HG03280 (cell line): ENCODE results near the gene CTAGE4.
"Not testable (repeated sequence)": the region's sequence is repeated elsewhere in the genome, so short reads cannot be mapped to it uniquely, and the experiment has no call there.

Experiments
- ATAC-seq: cut with Tn5 transposase; IDR thresholded peaks from one replicate; pipeline ENCODE4 v1.9.1; 2021; ENCODE audit warnings: mild to moderate bottlenecking, moderate library complexity; ENCODE audit not compliant: unreplicated experiment

The CTAGE4 gene

DNA sequence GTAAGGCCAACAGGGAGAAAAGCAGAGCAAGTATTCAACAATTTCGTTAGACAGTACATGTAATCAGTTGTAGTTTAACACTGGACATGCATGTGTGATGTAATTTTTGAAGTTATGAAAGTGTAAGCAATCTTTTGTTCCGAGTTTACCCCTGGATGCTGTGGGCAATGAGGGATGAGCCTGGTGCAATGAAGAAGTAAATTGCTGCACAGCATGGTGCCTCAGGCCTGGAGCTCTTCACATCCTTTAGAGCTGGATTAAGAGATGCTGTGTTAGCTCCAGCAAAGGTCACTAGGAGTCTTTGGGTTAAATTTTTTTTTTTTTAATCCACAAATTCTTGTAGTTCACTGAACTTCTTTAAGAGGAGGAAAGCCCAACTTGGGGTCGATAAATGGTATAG lies 19.8 kb downstream of the CTAGE4 start:
- not testable (repeated sequence) for ATAC-seq

DNA sequence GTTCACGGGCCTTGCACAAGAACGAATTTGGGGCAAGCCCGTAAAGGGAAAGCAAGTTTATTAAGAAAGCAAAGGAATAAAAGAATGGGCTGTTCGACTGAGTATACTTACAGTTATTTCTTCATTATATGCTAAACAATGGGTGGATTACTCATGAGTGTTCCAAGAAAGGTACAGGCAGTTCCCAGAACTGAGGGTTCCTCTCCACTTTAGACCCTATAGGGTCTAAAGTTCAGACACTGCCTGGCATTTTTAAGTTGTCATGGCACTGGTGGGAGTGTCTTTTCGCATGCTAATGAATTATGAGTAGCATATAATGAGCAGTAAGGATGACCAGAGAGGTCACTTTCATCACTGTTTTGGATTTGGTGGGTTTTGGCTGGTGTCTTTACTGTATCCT lies 22.0 kb downstream of the CTAGE4 start:
- not testable (repeated sequence) for ATAC-seq

DNA sequence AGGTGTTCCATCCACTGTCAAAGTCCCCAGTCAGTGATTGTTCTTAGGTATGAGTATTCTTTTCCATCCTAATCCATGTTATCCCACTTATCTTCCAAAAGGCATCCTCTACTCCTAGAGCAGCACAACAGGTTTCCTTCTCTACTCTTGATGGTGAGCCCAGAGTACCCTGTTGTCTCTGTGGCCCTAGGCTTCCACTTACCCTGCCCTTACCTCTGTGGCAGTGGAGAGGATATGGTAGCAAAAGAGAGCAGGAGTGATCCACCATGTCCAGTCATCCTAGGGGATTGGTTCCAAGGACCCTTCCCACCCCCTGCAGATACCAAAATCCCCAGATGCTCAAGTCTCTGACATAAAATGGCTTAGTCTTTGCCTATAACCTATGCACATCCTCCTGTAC lies 33.9 kb downstream of the CTAGE4 start:
- ATAC-seq, result not testable (repeated sequence)

- ATAC-seq, result not testable (repeated sequence)
These were observed 35.3 kb downstream of the CTAGE4 start for GRCh38 chr7:144218581-144218980.

DNA sequence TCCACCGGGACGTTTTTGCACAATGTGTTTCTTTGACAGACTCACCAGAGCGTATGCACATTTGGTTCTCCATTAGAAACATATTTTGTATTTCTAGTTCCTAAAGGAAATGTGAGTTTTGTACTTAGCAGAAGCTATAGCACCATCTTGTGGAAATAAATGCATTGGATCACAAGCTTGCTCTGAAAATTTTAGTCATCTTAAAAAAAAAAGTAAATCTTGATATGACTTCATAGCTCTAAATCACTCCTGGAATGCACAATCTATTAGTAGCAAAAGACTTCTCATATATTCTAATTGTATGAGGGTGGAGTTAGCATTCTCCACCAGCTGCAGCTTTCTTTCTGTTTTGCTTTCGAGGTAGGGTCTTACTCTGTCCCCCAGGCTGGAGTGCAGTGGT lies 35.9 kb downstream of the CTAGE4 start:
- ATAC-seq, result not testable (repeated sequence)

DNA sequence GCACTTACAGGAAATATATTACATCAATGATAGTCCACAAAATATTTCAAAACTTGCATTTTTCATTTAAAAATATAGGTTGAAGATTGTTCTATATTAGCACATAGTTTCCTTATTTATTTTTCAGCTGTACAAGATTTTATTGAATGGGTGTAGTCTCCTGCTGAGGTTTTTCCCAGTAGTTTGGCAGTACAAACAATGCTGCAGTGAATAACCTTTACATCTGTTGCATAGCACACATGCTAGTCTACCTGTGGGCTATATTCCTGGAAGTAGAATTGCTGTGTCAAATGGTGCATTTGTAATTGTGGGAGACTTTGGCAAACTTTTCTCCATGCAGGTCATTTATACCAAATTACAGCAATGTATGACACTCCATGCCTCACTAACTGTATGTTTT lies 37.3 kb downstream of the CTAGE4 start:
- ATAC-seq, result not testable (repeated sequence)

GRCh38 chr7:144223675-144224074 lies 40.4 kb downstream of the CTAGE4 start:
- not testable (repeated sequence) for ATAC-seq

DNA sequence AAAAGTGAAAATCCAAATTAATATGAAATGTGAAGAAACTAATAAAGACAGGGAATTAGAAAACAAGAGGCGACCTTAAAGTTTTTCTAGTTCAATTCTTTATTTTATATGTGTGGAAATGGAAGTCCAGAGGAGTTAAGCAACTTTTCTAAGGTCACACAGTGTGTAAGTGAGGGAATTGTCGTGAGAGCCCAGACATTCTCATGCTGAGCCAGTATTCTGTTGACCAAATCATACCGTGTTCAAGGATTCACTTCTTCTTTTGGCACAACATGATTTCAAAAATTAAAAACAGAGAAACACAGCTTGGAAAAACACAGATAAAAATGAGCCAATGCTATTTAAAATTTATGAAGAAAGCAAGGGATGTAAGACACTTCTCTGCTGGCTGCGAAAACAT lies 43.6 kb downstream of the CTAGE4 start:
- not testable (repeated sequence) for ATAC-seq

DNA sequence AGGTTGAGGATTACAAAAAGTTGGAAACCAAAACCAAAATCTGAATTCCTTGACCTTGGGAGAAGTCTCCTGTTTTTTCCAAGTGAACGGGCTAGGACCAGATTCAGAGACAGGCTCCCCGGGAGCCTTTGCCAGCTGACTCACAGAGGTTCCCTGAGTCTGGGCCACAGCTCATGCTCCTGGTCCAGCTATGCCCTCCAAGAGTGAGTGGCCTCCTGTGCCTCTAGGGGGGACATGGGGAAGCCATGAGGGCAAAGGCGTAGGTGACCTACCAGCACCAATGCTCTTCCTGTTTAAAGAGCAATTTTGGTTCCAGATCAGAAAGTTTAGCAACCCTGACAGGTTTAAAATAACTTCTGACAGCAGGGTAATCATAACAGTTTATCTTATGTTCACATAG lies 45.5 kb downstream of the CTAGE4 start:
- not testable (repeated sequence) for ATAC-seq

DNA sequence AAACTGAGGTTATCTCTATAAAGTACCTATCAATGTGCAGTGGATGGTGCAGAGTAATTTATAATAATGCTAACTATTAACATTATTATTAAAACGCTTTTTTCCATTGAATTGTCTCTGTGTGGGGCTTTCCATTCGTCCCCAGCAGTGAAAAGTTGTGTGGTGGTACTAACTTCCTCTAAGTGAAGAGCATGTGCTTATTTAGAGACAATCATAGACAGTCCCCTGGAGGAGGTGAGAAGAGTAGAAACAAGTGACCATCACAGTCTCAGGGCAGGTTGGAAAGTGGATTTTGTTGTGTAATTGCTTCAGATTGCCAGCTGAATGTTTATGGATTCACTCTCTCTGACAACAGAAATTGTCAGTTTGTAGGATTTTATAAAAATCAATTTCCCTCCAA lies 47.8 kb downstream of the CTAGE4 start:
- not testable (repeated sequence) for ATAC-seq

- not testable (repeated sequence) for ATAC-seq
These were observed 49.8 kb downstream of the CTAGE4 start for GRCh38 chr7:144233039-144233438.
